Effector memory CD8-positive, alpha-beta T cell (primary cell): ENCODE results near the gene RPUSD4.

ENCODE experiments used
- ATAC-seq: fragments of 150-1000 bp; cut with Tn5 transposase; replicated peaks from 2 replicates; pipeline ENCODE4 v1.10.0; 2021; ENCODE audit warnings: mild to moderate bottlenecking, moderate library complexity
- DNase-seq, 3 experiments: peaks; one replicate each; pipeline ENCODE4 v3.0.0; 2021
- H3K27ac Mint-ChIP-seq, 2 donors: one replicate each; pipeline ENCODE4 v1.8.0; 2022; ENCODE audit warnings: mild to moderate bottlenecking in 2 of 2, mixed read lengths in 2 of 2, moderate library complexity in 2 of 2
- H3K27me3 Mint-ChIP-seq, 2 donors: one replicate each; pipeline ENCODE4 v1.8.0; 2022; ENCODE audit warnings: mixed read lengths in 2 of 2
- H3K36me3 Mint-ChIP-seq: one replicate; pipeline ENCODE4 v1.8.0; 2022; ENCODE audit warnings: mild to moderate bottlenecking, moderate library complexity, mixed read lengths; ENCODE audit not compliant: insufficient read depth
- H3K4me1 Mint-ChIP-seq, 2 donors: one replicate each; pipeline ENCODE4 v1.8.0; 2022; ENCODE audit warnings: low read depth in 2 of 2, mixed read lengths in 2 of 2
- H3K4me3 Mint-ChIP-seq, 2 donors: one replicate each; pipeline ENCODE4 v1.8.0; 2022; ENCODE audit warnings: mild to moderate bottlenecking in 2 of 2, mixed read lengths in 2 of 2, moderate library complexity in 2 of 2
- H3K9me3 Mint-ChIP-seq, 2 donors: one replicate each; pipeline ENCODE4 v1.8.0; 2022; ENCODE audit warnings: mixed read lengths in 2 of 2

The RPUSD4 gene

DNA sequence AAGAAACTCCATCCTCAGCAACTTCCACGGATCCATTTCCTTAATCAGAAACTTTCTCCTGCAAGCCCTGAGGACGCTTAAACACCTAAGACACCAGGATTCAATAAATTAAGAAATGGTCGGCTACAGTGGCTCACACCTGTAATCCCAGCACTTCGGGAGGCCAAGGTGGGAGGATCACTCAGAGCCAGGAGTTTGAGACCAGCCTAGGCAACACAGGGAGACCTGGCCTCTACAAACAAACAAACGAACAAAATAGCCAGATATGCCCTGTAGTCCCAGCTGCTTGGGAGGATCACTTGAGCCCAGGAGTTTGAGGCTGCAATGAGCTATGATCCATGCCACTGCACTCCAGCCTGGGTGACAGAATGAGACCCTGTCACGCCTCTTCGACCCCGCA, 46.7 kb downstream of the RPUSD4 start:
- no peak for ATAC-seq
- no peak overlapping the region for H3K4me3 Mint-ChIP-seq

DNA sequence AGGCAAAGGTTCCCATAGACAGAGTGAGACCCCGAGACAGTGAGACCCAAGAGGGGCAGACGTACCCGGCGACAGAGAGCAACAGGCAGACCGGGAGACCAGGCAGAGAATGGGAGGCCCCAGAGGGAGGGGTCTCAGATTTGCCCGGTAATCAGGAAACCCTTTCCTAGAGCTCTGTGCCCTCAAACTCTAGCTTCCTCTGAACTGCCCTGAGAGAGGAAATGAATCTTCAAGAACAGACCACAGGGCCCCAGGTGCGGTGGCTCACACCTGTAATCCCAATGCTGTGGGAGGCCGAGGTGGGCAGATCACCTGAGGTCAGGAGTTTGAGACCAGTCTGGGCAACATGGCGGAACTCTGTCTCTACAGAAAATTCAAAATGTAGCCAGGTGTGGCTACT, 47.7 kb downstream of the RPUSD4 start:
- no peak overlapping the region for H3K4me3 Mint-ChIP-seq
- H3K4me1 Mint-ChIP-seq: peaks cover 0 to 2% of the 10 kb centered on the region in 2 donors
- H3K9me3 Mint-ChIP-seq: no peaks in the 10 kb centered on the region
- no peak overlapping the region for H3K27ac Mint-ChIP-seq
- no peak for DNase-seq
- peaks cover 25 to 60% of the 10 kb centered on the region in 2 donors for H3K27me3 Mint-ChIP-seq
- no peak for ATAC-seq
- no peaks in the 10 kb centered on the region for H3K36me3 Mint-ChIP-seq

More for the DNA sequence above, 46.7 kb downstream of the RPUSD4 start:
- no peak for DNase-seq
- Mint-ChIP-seq H3K9me3 (no peaks in the 10 kb centered on the region), H3K36me3 (no peaks in the 10 kb centered on the region), H3K27ac (no peak overlapping the region), H3K4me1 (peaks cover 0 to 2% of the 10 kb centered on the region in 2 donors), H3K27me3 (peaks cover 34 to 70% of the 10 kb centered on the region in 2 donors)

DNA sequence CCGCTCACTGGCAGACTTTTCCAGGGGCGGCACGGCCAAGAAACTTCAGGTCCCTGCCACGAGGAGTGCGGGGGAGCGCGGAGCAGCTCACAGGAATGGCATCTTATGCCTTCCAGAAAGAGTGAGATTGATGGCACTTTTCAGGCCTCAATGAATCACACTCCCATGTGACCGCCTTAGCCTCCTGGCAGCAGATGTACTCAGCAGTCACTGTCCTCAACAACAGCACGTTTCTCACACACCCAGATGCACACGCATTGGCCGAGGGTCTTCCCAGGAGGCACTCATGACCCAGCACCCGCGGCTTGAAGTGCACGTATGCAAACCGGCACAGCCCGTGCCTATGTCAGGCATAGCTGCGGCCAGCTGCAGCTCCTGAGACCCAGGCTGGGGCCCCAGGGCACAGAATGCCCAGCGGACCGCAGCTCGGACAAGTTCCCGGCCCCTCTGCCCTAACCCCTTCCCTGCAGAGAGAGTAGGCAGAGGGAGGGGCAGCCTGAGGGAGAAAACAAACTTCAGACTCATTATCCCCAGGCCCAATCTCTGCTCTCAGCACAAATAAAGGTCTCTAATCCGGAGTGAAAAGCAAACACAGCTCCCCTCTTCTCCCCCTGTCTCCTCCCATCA, 48.3 kb downstream of the RPUSD4 start:
- Mint-ChIP-seq H3K9me3 (no peaks in the 10 kb centered on the region), H3K4me3 (no peak overlapping the region), H3K4me1 (no peaks in the 10 kb centered on the region), H3K27me3 (peaks cover 20 to 54% of the 10 kb centered on the region in 2 donors), H3K27ac (no peak overlapping the region), H3K36me3 (no peaks in the 10 kb centered on the region)
- ATAC-seq (no peak), DNase-seq (no peak)

DNA sequence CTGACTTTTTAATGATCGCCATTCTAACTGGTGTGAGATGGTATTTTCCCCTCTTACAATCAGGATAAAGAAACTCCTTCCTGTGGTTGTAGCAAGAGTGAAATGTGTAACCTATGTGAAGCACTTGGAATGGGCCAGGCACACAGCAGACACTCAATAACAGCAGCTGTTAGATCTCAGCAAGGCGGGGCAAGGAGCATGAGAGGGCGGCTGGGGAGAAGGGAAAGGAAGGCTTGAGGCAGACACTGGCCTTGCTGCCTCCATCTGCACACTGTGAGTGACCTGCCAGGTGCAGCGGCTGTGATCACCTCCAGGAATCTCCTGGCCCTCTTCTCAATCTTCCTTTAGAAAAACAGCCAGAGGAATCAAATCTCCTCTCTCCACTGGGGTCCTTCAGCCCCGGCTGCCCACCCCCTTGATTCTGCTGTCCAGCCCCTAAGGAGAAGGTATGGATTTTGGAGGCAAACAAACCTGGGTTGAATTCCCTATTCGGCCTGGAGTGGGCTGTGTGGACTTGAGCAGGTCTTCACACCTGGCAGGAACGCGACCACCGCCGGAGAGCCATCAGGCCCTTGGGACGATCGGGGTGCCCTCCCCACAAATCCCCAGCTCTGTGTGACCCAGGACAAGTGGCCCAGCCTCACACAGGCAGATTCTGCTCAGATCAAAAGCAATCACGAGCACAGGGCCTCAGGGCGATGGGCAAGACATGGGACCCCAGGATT, 49.0 kb downstream of the RPUSD4 start:
- DNase-seq (no peak), ATAC-seq (no peak)
- H3K27ac Mint-ChIP-seq: no peak overlapping the region
- H3K4me3 Mint-ChIP-seq: no peak overlapping the region
- H3K27me3 Mint-ChIP-seq: peaks cover 20 to 54% of the 10 kb centered on the region in 2 donors
- H3K4me1 Mint-ChIP-seq: no peaks in the 10 kb centered on the region
- H3K36me3 Mint-ChIP-seq: no peaks in the 10 kb centered on the region
- no peaks in the 10 kb centered on the region for H3K9me3 Mint-ChIP-seq

DNA sequence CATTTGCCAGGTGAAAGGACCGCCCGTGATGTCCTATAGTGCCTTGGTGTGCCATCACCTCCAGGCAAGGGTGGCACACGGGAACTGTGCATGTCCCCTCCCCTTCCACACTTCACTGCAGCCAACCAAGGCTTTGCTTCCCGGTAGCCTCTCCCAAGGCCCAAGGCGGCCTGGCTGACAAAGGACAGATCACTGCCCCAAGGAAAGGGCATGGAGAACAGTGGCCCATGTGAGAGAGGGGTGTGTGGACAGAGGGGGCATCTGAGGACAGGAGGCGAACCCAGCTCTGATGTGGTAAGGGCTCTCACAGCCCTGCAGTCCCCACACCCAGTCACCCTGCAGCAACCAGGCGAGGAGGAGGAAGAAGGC, 50.4 kb downstream of the RPUSD4 start:
- ATAC-seq: no peak
- H3K4me1 Mint-ChIP-seq: no peaks in the 10 kb centered on the region
- no peaks in the 10 kb centered on the region for H3K9me3 Mint-ChIP-seq
- H3K36me3 Mint-ChIP-seq: no peaks in the 10 kb centered on the region
- peaks cover 20 to 48% of the 10 kb centered on the region in 2 donors for H3K27me3 Mint-ChIP-seq
- no peak overlapping the region for H3K4me3 Mint-ChIP-seq
- H3K27ac Mint-ChIP-seq: no peak overlapping the region
- no peak for DNase-seq

DNA sequence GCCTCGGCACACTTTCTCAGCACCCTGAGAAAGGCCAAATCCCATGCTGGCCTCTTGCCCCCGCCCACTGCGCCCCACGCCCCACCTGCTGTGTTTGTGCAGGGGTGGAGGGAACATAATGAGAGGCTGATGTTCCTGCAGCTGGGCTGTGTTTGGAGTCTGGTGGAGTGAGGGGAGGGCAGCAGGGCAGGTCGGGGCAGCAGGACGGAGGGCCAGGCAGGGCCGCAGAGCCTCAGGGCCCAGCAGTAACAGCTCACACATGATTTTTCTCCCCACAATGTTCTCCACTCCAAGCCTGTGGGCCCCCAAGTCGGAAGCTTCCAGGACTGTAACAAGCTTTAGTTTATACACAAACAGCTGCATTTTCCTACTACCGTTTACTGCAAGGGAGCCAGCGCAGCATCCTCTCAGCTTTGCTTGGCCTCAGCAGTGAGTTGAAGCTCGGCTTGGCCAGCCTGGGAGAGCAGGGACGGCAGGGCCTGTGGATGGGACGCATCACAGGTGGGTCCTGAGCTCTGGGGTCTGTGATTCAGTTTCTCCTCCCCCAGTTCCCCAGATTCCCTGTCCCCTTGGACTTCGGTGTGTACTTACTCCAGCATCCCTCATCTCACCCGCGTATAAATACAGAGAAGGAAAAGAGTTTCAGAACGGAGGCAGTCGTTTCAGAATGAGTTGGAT, 51.0 kb downstream of the RPUSD4 start:
- Mint-ChIP-seq H3K9me3 (no peaks in the 10 kb centered on the region), H3K4me1 (no peaks in the 10 kb centered on the region), H3K4me3 (no peak overlapping the region), H3K27ac (no peak overlapping the region), H3K27me3 (peaks cover 24 to 47% of the 10 kb centered on the region in 2 donors), H3K36me3 (no peaks in the 10 kb centered on the region)
- DNase-seq: no peak
- no peak for ATAC-seq

DNA sequence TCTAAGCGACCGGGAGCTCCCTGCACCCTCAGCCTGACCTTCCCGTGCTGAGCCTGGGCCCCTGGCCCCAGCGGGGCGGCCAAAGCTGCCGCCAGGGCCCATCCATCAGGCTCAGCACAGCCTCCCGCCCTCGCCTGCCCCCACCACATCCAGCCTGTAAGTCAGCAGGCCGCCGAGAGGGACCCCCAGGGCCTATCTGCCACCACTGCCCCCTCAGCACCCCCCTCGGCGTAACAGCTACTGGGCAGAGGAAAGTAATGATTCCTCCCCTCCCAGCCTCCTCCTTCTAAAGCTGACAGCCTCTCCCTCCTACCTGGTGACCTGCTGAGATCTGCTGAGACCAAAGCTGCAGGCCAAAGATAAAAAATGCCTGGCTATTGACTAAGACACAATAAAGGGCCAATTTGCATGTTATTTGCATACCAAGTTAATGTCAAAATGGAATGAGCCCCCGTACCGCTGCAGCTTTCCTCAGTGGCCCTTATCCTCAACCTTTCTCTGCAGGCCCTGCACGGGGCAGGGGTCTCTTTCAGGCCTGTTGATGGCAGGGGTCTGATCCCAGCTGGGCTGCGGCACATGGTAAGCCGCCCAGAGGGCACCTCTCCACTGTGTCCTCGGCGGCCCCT, 51.6 kb downstream of the RPUSD4 start:
- Mint-ChIP-seq H3K4me3 (no peak overlapping the region), H3K36me3 (no peaks in the 10 kb centered on the region), H3K27ac (no peak overlapping the region), H3K27me3 (peaks cover 26 to 47% of the 10 kb centered on the region in 2 donors), H3K4me1 (no peaks in the 10 kb centered on the region), H3K9me3 (no peaks in the 10 kb centered on the region)
- no peak for DNase-seq
- no peak for ATAC-seq

DNA sequence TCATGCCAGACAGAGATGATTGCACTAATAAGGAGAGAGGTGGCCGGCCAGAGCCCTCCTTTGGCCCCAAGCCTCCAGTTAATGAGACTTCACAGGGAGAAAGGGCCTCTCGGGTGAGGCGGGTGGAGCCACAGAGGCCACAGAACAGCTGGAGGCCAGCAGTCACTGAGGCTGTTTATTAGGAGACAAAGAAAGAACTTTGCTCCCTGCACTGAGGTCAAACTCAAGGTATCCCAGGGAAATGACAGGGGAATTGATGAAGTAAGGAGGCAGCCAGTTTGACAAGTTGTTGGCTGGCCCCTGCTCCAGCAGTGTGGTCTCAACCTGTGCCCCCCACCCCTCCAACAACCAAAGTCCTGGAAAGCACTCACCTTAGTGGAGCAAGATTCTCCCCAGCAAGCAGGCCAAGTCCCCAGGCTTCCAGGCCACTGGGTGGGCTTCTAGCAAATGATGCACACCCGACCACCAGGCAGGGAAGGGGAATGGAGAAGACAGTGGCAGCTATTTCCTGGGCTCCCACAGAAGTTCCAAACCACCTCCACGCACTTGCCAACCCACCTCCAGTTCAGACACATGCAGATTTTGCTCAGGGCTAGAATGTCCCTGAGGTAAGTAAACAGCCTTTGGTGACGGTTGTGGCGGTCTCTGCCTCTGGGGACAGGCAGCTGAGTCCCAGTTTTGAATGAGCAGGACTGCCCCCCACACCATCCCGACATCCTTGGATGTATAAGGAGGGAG, 53.2 kb downstream of the RPUSD4 start:
- DNase-seq: no peak
- no peak overlapping the region for H3K4me3 Mint-ChIP-seq
- no peaks in the 10 kb centered on the region for H3K4me1 Mint-ChIP-seq
- H3K9me3 Mint-ChIP-seq: no peaks in the 10 kb centered on the region
- ATAC-seq: no peak
- peaks cover 36 to 44% of the 10 kb centered on the region in 2 donors for H3K27me3 Mint-ChIP-seq
- no peaks in the 10 kb centered on the region for H3K36me3 Mint-ChIP-seq
- no peak overlapping the region for H3K27ac Mint-ChIP-seq

DNA sequence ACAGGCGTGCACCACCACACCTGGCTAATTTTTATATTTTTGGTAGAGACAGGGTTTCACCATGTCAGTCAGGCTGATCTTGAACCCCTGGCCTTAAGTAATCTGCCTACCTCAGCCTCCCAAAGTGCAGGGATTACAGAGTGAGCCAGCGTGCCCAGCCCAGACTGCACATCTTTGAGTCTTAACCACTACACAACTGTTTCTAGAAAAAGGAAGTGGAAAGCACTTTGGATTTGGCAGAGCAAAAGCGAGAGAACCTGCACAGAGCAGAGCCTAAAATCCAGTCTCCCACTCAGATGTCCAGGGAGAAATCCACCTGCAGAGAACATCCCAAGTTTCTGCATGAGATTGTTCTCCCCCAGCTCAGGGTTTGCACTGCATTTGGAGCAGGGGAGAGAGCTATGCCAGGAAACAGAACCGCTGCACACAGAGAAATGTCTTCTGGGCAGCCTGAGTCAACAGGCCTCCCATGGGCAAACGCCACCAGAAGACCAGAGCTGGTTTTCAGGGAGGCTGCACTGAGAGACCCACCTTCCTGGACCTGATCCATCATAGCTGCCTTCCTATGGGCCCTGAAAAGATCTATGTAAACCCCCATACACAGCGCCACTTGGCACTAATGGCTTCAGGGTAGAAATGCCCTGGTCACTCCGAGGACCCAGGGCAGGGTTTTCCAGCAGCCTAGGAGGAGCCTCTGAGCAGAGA, 54.0 kb downstream of the RPUSD4 start:
- Mint-ChIP-seq H3K9me3 (no peaks in the 10 kb centered on the region), H3K27ac (no peak overlapping the region), H3K27me3 (peaks cover 38 to 40% of the 10 kb centered on the region in 2 donors), H3K36me3 (no peaks in the 10 kb centered on the region), H3K4me1 (no peaks in the 10 kb centered on the region), H3K4me3 (no peak overlapping the region)
- no peak for ATAC-seq
- DNase-seq: no peak

DNA sequence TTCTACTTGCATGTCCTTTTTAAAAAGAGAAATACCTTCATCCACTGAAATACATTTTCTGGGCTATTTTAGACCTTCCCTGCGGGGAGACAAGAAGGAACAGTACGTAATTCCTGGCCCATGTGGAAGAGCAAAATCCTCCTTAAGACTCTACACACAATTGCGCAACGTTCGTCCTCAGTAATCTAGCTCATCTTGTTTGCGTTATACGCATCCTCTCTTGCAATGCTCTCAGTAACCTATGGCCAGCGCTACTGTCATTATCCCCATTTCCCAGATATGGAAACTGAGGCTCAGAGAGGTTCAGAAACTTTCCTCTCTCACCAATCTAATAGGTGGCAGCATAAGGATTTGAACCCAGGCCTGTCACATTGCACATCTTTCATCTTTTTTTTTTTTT, 54.6 kb downstream of the RPUSD4 start:
- DNase-seq: no peak
- no peaks in the 10 kb centered on the region for H3K36me3 Mint-ChIP-seq
- H3K4me1 Mint-ChIP-seq: no peaks in the 10 kb centered on the region
- H3K4me3 Mint-ChIP-seq: no peak overlapping the region
- no peak overlapping the region for H3K27ac Mint-ChIP-seq
- no peak for ATAC-seq
- H3K9me3 Mint-ChIP-seq: peaks cover 4 to 6% of the 10 kb centered on the region in 2 donors
- peaks cover 35 to 43% of the 10 kb centered on the region in 2 donors for H3K27me3 Mint-ChIP-seq

DNA sequence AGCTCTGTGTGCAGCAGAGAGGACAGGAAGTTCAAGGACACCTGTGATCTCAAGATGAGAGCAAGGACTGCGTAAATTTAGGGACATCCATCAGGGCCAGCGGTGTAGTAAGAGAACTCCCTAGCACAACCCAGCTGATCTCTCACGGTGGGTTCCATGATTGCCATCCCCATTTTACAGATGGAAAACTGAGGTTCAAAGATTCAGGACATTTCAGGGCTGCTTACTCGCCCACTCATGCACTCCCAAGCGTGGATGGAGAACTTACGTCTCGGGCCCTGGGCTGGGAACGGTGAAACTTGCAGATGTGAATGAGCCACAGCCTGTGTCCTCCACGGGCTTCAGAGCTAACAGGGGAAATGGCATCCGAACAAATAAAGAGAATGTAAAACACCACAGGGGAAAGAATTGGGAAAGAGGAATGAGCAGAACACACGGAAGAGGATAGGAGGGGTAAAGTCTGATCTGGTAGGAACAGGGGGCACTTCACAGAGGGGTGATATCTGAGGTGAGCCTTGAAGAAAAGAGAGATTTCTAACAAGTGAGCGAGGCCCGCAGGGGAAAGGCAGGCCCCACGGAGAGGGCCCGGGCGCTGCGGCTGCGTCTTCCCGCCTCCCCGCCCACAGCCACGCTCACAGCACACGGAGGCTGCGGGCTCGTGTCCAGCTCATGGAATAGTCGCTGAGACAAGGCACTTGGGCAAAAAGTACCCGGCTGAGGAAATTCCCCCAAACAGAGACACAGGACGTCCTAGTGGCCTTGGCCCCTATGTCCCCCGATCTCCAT, 55.9 kb downstream of the RPUSD4 start:
- Mint-ChIP-seq H3K27ac (no peak overlapping the region), H3K27me3 (peaks cover 40 to 41% of the 10 kb centered on the region in 2 donors), H3K36me3 (no peaks in the 10 kb centered on the region), H3K4me3 (no peak overlapping the region), H3K4me1 (no peaks in the 10 kb centered on the region), H3K9me3 (peaks cover 4 to 7% of the 10 kb centered on the region in 2 donors)
- no peak for ATAC-seq
- no peak for DNase-seq

DNA sequence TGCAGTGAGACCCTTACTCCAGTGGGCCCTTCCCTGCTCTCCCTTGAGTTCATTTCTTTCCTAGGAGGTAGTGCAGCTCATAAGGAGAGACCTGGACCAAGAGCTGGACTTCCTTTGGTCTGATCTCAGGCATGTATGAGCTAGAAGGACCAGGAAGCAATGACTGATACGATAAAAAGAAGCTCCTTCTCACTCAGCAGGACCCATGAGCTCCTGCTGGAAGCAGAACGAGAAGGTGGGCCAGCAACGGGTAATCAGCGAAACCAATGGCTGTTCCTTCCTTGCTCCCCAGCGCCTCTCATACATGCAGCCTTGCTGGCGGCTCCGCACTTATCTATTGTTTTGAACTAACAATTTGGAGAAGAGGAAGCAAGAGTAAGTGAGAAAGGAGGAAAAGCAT, 56.8 kb downstream of the RPUSD4 start:
- H3K9me3 Mint-ChIP-seq: peaks cover 4 to 7% of the 10 kb centered on the region in 2 donors
- H3K4me3 Mint-ChIP-seq: no peak overlapping the region
- no peak for ATAC-seq

More for the DNA sequence above, 56.8 kb downstream of the RPUSD4 start:
- Mint-ChIP-seq H3K27ac (no peak overlapping the region), H3K4me1 (peaks cover 0 to 3% of the 10 kb centered on the region in 2 donors), H3K27me3 (peaks cover 35 to 46% of the 10 kb centered on the region in 2 donors), H3K36me3 (no peaks in the 10 kb centered on the region)
- no peak for DNase-seq
